ENCODE results near the gene EPHA4. TPM values are rescaled to one million over a fixed set of nuclear protein-coding genes. Genes with fewer than 3 reads are reported as not detected.

Gene EPHA4
- total RNA-seq (2021; ENCODE audit: unreplicated experiment) (3.4 TPM), Bru-seq, nascent RNA (percentile 40 among the genes with signal in this experiment), BruChase-seq, experiment 1, labeled RNA remaining after a 2-hour chase (percentile 31 among the genes with signal in this experiment), BruChase-seq, experiment 2, labeled RNA remaining after a 6-hour chase (percentile 24 among the genes with signal in this experiment)
- polyA plus RNA-seq (2012; ENCODE audit: insufficient read length): 0.78 TPM
- long read RNA-seq, partial matches to known transcripts: 2 of 2 reads
- long read RNA-seq, other reads (novel, unspliced or antisense): 0 of 2 reads

- intact Hi-C loops (cut with micrococcal nuclease; ENCODE audit: unreplicated experiment): loop anchor here (2.0 to 5.0 kb wide), 2 partner anchors 886 to 1835 kb away; no protein-coding TSS in a partner anchor
- DNase-seq (ENCODE audit: low read depth, low spot score): no peak
- POLR2A ChIA-PET: no interaction called here
These were observed at the start of gene EPHA4 for GRCh38 chr2:221572219-221572820. EPHA4 (minus strand) TSS chr2:221572304; CDS start chr2:221572248, 56 bp downstream.

GRCh38 chr2:221618007-221618406, 45.9 kb upstream of the EPHA4 start:
- ATAC-seq (no peak), DNase-seq (ENCODE audit: low read depth, low spot score) (no peak)
- Histone ChIP-seq H3K36me3 (ENCODE audit: control insufficient read depth, insufficient read depth, low read length) (no peaks in the 10 kb centered on the region), H3K27ac (ENCODE audit: low read length) (no peak overlapping the region), H3K9me3 (ENCODE audit: control insufficient read depth, insufficient read depth, low read depth, low read length) (no peaks in the 10 kb centered on the region), H3K27me3 (ENCODE audit: control insufficient read depth, insufficient read depth, low read length) (no peaks in the 10 kb centered on the region), H3K4me3 (ENCODE audit: low read depth in 2 of 2, low read length in 2 of 2) (no peak overlapping the region), H3K4me1 (ENCODE audit: control insufficient read depth, insufficient read depth, low read length) (no peaks in the 10 kb centered on the region)
- ChIA-PET CTCF (no interaction called here), POLR2A (no interaction called here)
- in situ Hi-C loops (cut with HindIII; ENCODE audit: low pct_unique_long_range_greater_than_20kb, low sequenced_read_pairs) (no loop called here), intact Hi-C loops (cut with micrococcal nuclease; ENCODE audit: unreplicated experiment) (no loop called here)
- TF ChIP-seq, protein P1, sequence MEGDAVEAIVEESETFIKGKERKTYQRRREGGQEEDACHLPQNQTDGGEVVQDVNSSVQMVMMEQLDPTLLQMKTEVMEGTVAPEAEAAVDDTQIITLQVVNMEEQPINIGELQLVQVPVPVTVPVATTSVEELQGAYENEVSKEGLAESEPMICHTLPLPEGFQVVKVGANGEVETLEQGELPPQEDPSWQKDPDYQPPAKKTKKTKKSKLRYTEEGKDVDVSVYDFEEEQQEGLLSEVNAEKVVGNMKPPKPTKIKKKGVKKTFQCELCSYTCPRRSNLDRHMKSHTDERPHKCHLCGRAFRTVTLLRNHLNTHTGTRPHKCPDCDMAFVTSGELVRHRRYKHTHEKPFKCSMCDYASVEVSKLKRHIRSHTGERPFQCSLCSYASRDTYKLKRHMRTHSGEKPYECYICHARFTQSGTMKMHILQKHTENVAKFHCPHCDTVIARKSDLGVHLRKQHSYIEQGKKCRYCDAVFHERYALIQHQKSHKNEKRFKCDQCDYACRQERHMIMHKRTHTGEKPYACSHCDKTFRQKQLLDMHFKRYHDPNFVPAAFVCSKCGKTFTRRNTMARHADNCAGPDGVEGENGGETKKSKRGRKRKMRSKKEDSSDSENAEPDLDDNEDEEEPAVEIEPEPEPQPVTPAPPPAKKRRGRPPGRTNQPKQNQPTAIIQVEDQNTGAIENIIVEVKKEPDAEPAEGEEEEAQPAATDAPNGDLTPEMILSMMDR (IDR thresholded peaks at IDR 0.05): no peak
- TF ChIP-seq SIN3A (IDR thresholded peaks at IDR 0.05; ENCODE audit: borderline replicate concordance, insufficient read depth, low read depth, low read length) (no peak), TCF7L2 (IDR thresholded peaks at IDR 0.05; ENCODE audit: low read depth, low read length) (no peak), REST (IDR thresholded peaks at IDR 0.05; ENCODE audit: insufficient read depth in 1 of 2, low read depth in 2 of 2, low read length in 1 of 2) (no peak), POLR2AphosphoS5 (IDR thresholded peaks at IDR 0.05; ENCODE audit: low read depth, low read length) (no peak)
- BruUV-seq (replicated peaks): no TSS peak

More at GRCh38 chr2:221572219-221572820, at the start of gene EPHA4:
- no peaks in the 10 kb centered on the region for H3K9me3 ChIP-seq (ENCODE audit: control insufficient read depth, insufficient read depth, low read depth, low read length)
- H3K36me3 ChIP-seq (ENCODE audit: control insufficient read depth, insufficient read depth, low read length): no peaks in the 10 kb centered on the region; the same call in 1 of the 2 replicates
- in situ Hi-C loops (cut with HindIII; ENCODE audit: low pct_unique_long_range_greater_than_20kb, low sequenced_read_pairs): no loop called here
- H3K4me3 ChIP-seq (ENCODE audit: low read depth in 2 of 2, low read length in 2 of 2): peak within 1 kb of the TSS; percentile 47 to 73
- no TSS peak for BruUV-seq (replicated peaks)
- peaks cover 28% of the 10 kb centered on the region for H3K27me3 ChIP-seq (ENCODE audit: control insufficient read depth, insufficient read depth, low read length)
- H3K4me1 ChIP-seq (ENCODE audit: control insufficient read depth, insufficient read depth, low read length): peaks cover 7% of the 10 kb centered on the region
- no peak within 1 kb of the TSS for H3K27ac ChIP-seq (ENCODE audit: low read length)
- ATAC-seq: peak; percentile 86
- TF ChIP-seq, protein P1 (IDR thresholded peaks at IDR 0.05): peak; percentile 17; the same call in 1 of the 2 replicates
- TF ChIP-seq POLR2AphosphoS5 (IDR thresholded peaks at IDR 0.05; ENCODE audit: low read depth, low read length): no peak
- CTCF ChIA-PET: interaction anchor here (0.6 kb wide), 1 partner anchor 708 kb away, joined by 5 read pairs; no protein-coding TSS in a partner anchor

Measured in Panc1 (cell line).